GM12874 (cell line): ENCODE results near the gene CELF4.

Source experiments
- TF ChIP-seq, protein P1 (sequence below): IDR thresholded peaks from 2 replicates; pipeline ENCODE4 v1.5.1; 2011; ENCODE audit warnings: low read depth, mild to moderate bottlenecking, control low read depth, low read length, moderate library complexity; ENCODE audit not compliant: insufficient read depth

CELF4 gene

DNA sequence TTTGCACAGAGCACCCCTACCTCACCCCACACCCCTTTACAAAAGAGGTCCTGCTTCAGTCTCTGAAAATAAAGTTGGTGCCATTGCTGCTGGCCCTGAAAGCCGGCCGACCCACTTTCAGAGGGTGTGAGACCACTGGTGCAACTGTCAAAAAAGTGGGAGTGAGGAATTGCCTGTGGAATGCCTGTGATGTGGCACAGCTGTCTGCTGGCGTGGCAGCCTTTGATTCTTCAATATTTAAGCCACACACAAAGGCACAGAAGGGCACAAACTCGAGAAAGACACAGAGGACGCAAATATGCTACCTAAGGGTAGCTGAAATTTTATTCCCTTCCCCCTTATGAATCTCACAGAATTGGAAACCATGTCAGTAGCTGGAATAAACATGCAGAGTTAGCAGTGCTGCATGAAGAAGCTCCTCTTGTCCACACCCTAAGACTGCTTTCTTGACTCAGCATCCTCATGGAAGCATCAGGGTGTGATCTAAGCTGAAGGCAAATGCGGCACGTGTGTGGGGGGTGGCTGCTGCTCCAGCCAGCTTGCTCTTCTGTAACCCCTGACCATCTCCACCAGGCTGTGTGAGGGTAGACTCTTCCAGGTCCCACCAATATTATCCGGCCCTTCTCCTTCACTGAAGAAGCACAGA lies 92.3 kb downstream of the CELF4 start:
- TF ChIP-seq, protein P1, sequence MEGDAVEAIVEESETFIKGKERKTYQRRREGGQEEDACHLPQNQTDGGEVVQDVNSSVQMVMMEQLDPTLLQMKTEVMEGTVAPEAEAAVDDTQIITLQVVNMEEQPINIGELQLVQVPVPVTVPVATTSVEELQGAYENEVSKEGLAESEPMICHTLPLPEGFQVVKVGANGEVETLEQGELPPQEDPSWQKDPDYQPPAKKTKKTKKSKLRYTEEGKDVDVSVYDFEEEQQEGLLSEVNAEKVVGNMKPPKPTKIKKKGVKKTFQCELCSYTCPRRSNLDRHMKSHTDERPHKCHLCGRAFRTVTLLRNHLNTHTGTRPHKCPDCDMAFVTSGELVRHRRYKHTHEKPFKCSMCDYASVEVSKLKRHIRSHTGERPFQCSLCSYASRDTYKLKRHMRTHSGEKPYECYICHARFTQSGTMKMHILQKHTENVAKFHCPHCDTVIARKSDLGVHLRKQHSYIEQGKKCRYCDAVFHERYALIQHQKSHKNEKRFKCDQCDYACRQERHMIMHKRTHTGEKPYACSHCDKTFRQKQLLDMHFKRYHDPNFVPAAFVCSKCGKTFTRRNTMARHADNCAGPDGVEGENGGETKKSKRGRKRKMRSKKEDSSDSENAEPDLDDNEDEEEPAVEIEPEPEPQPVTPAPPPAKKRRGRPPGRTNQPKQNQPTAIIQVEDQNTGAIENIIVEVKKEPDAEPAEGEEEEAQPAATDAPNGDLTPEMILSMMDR, result no peak

DNA sequence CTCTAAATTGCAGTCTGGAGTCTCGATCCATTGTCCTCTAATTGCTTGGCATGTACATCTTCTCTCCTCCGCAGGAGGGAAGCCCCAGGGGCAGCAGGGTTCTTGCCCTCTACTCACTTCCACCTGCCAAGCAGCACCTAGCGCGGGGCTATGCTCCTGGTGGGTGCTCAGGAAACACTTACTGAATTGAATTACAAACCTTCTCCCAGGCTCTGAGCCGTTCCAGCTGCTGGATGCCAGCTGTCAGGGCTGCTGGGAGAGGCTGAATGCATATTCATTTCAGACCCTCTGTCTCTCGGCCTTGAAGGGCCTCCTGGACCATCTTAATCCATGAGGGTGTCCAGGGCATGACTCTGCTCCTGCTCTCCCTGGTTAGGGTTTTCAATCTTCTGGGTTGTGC lies 94.0 kb downstream of the CELF4 start:
- TF ChIP-seq, protein P1, result no peak

DNA sequence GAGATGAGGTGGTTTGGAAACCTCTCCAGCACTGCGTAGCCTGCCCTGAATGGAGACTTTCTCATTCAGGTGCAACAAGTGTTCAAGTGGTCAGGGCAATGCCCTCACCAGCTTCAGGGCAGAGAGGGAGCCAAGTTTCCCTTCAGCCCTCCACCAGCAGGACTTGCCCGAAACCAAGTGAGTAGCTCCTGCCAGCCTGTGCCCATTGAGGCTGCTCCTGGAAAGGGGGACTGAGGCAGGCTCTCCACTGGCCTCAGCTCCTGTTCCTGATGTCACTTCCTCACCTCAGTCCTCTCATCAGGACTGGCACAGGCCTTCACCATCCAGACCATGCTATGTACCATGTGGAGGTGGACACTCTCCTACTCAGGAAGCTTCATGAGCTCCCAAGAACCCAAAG lies 94.6 kb downstream of the CELF4 start:
- TF ChIP-seq, protein P1, result no peak

DNA sequence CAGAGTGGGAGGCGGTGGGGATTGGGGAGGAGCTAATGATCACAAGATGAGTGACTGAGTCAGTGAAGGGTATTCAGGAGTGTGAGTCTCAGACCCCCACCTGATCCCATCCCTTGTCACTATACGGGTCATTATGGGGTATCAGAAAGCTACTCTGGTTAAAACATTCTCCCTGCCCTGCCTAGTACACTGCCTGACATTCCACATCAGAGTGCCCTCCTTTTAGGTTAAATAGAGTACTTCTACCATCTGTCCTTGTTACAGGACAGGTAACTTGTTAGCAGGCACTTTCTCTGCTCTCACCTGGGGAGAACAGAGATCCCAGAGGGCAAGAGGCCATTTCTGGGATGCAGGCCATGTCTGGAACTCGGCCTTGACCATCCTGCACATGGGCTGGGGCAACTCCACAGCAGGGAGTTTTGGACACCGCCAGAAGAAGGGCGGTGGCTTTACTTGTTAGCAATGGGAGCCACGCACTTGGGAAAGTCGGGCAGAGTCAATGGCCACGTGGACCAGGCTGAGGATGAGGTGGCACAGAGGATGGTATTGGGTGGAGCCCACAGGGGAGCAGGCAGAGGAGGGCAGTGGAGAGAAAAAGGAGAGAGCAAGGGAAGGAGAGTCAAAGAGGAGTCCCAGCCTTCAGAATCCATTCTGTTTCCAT lies 98.5 kb downstream of the CELF4 start:
- TF ChIP-seq, protein P1, result no peak

DNA sequence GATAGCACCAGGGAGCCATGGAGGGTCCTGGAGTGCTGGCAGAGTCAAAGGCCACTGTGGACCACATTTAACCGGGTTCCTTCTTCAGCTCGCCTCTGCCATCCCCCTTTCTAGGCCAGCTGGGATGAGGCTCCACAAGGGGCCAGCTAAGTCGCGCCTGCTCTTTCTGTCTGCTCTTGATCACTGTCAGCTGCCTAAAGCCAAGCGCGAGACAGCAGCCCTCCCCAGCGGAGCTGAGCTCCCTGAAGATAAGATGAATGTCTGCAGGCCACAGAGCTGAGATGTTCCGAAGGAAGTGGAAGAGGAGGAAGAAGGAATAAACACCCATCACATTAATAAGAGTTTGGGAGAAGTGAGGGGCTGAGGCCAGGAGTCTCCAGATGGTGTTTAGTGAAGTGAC lies 99.6 kb downstream of the CELF4 start:
- TF ChIP-seq, protein P1, result no peak

DNA sequence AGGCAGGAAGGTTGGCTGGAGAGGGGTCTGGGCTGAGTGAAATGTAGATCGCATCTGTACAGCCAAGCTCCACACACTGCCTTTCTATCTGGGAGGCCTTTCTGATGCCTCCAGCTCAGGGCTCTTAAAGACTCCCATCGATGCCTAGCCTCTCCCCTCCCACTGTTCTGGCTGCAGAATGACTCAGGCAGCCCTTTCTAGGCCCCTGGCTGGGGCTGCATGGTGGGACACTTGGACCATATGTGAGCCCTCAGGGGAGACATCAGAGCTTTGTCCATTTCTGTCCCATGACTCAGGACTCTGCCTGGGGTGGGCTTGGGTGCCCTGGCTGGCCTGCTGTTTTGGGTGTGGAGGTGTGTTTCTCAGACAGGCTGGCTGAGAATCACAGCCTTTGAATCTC lies 101.3 kb downstream of the CELF4 start:
- TF ChIP-seq, protein P1, result no peak

DNA sequence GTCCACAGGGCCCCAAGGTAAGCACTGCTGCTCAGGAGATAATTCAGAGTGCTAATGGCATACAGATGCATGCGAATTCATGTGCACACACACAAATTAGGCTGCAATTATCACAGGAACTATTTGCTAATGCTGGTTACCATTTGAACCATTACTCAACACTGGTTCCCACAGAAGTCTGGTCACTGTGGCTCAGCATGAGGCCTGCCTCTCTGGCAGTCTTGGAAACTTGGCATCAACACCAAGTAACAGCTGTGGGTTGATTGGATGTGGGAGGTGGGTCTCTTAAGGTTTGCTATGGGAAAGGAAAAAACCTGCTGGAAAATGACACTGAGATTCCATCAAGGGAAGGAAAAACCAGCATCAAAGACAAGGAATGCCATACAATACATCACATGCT lies 105.0 kb downstream of the CELF4 start:
- TF ChIP-seq, protein P1, result no peak
